Heart left ventricle (tissue), 16 donors: ENCODE measurements around the gene DAP. TPM values are rescaled to one million over a fixed set of nuclear protein-coding genes. Genes with fewer than 3 reads are reported as not detected.

ENCODE experiments used
- ATAC-seq, 4 donors: fragments of 200-7000 bp; cut with Tn5 transposase; one replicate each; pipeline ENCODE4 v1.9.1; 2020 to 2022; ENCODE audit warnings: moderate library complexity in 4 of 4, mild to moderate bottlenecking in 3 of 4, moderate number of reproducible peaks in 1 of 4
- DNase-seq, 5 donors: peaks; one replicate each; pipeline ENCODE4 v3.0.0-alpha.2; 2020
- H3K27ac ChIP-seq, 12 donors: fragments of 200-600 bp; sonication (generic) in 4 of 12; one replicate each; pipeline versions ENCODE4 v1.5.0 to v1.8.0; 2016 to 2022; ENCODE audit warnings: mild to moderate bottlenecking in 2 of 12
- H3K27me3 ChIP-seq, 9 donors: fragments of 200-600 bp; sonication (generic) in 2 of 9; one replicate each; pipeline versions ENCODE4 v1.5.1 to v1.8.0; 2016 to 2022; ENCODE audit warnings: mild to moderate bottlenecking in 3 of 9
- H3K36me3 ChIP-seq, 9 donors: fragments of 200-600 bp; sonication (generic) in 2 of 9; one replicate each; pipeline versions ENCODE4 v1.5.0 to v1.8.0; 2018 to 2022; ENCODE audit warnings: mild to moderate bottlenecking in 2 of 9
- H3K4me1 ChIP-seq, 12 donors: fragments of 200-600 bp; sonication (generic) in 4 of 12; one replicate each; pipeline versions ENCODE4 v1.5.0 to v1.8.0; 2016 to 2022; ENCODE audit warnings: mild to moderate bottlenecking in 3 of 12
- H3K4me3 ChIP-seq, 12 donors: fragments of 200-600 bp; sonication (generic) in 4 of 12; one replicate each; pipeline versions ENCODE4 v1.5.0 to v1.8.0; 2017 to 2022; ENCODE audit warnings: mild to moderate bottlenecking in 9 of 12, moderate library complexity in 4 of 12
- H3K9me3 ChIP-seq, 12 donors: fragments of 200-600 bp; sonication (generic) in 4 of 12; one replicate each; pipeline versions ENCODE4 v1.5.0 to v1.8.0; 2016 to 2022; ENCODE audit warnings: mild to moderate bottlenecking in 1 of 12
- CTCF ChIP-seq, 12 donors: fragments of 200-600 bp; sonication (generic) in 4 of 12; IDR thresholded peaks; one replicate each; pipeline versions ENCODE4 v1.5.0 to v1.8.0; 2018 to 2022; ENCODE audit warnings: antibody characterized with exemption in 12 of 12, mild to moderate bottlenecking in 5 of 12
- POLR2A ChIP-seq, 2 donors: fragments of 450-650 bp; IDR thresholded peaks; one replicate each; pipeline ENCODE4 v1.6.1; 2017; ENCODE audit warnings: antibody characterized with exemption in 2 of 2, mild to moderate bottlenecking in 2 of 2, moderate library complexity in 2 of 2
- WGBS, 4 donors: extraction: QIAGEN DNeasy Blood & Tissue Kit in 2 of 4; methylation state at CpG; one replicate each; pipeline versions ENCODE4 v1.1.5 to v1.1.7; 2013 to 2018; 5-methylcytosine and 5-hydroxymethylcytosine counted together
- intact Hi-C, 10 donors: fragments of 100-400 bp; cut with DNase I; formaldehyde crosslinking; loops; one replicate each; pipeline versions ENCODE4 v1.11.1 to v1.14.2; 2022
- polyA plus RNA-seq, 2 donors: library from polyadenylated mRNA; stranded (reverse); fragments of 200-250 nt; gene quantifications; one replicate each; pipeline ENCODE4 v1.2.3, GENCODE V29; 2013
- total RNA-seq, 9 donors: library from RNA; depleted of rRNA in 2 of 9; stranded (reverse); fragments of >200 nt in 2 of 9; fragmentation: NEBNext Ultra II Directional in 3 of 9; extraction: Animal tissue kit (Norgen Biotek cat#: 25700) in 3 of 9; gene quantifications; one replicate each; pipeline versions ENCODE4 v1.1.0 to v1.2.4, GENCODE V29; 2016 to 2023
- donor health status: ischemic (EF 13 %, LVEDD 7.1; RV severe dilation, severe dysfunction).
- donor health status: healthy with polysubstance abuse.
- donor health status: DM: no; HTN: yes; CAD: no.
- donor health status: DM: no; HTN: no; CAD: no.
- donor health status: ischemic (EF 25% LVEDD 6.9; RV normal size, moderate dysfunction).
- donor health status: ischemic (EF 25% LVEDD 5.7; RV mildly dilated, moderate dysfunction).
- donor health status: healthy.
- donor health status: DM: yes; HTN: yes; CAD: no.
- donor health status: ischemic (EF 35%, LVEDD 5.7; RV mildly dilated, moderate dysfunction).
- donor health status: nonischemic (EF 11% LVEDD 7.7; RV severe dilation, severe dysfunction).
- donor health status: DM: yes; HTN: yes; CAD: no.
- donor health status: PGD.
- donor health status: ischemic (EF 29% LVEDD 5.4; RV normal size, mild dysfunction).
- donor health status: nonischemic (EF 23%, LVEDD 6.1; RV moderate dilation, normal function).

Gene DAP
- total and polyA plus RNA-seq, 11 donors = 13.8 to 61.6 (median 28.5) TPM

- Histone ChIP-seq H3K4me1 (peaks cover 0 to 3% (median 0%) of the 10 kb centered on the region in 12 donors), H3K27me3 (peaks cover 0 to 7% (median 0%) of the 10 kb centered on the region in 9 donors), H3K4me3 (no peak overlapping the region), H3K36me3 (peaks cover 0 to 41% (median 35%) of the 10 kb centered on the region in 9 donors), H3K9me3 (peaks cover 0 to 7% (median 0%) of the 10 kb centered on the region in 12 donors), H3K27ac (no peak overlapping the region)
- intact Hi-C loops = no loop called here
- no peak for DNase-seq
- 98 to 99% (median 98%) methylated on average over 1 of the region's 1 CpG for WGBS, 4 donors
- TF ChIP-seq POLR2A (IDR thresholded peaks at IDR 0.05) = no peak
- no peak for TF ChIP-seq CTCF (IDR thresholded peaks at IDR 0.05)
- no peak for ATAC-seq
Observed at GRCh38 chr5:10676946-10677345, 84.1 kb downstream of the DAP start.

- H3K36me3 ChIP-seq = peaks cover 0 to 37% (median 34%) of the 10 kb centered on the region in 9 donors
- no peak for ATAC-seq
- no peak for TF ChIP-seq CTCF (IDR thresholded peaks at IDR 0.05)
- no peak for TF ChIP-seq POLR2A (IDR thresholded peaks at IDR 0.05)
- DNase-seq = no peak
- WGBS, 4 donors = 61 to 66% (median 65%) methylated on average over 4 of the region's 4 CpGs
- H3K4me1 ChIP-seq = peaks cover 0 to 3% (median 0%) of the 10 kb centered on the region in 12 donors
- peaks cover 0 to 7% (median 0%) of the 10 kb centered on the region in 9 donors for H3K27me3 ChIP-seq
- H3K27ac ChIP-seq = no peak overlapping the region
- H3K9me3 ChIP-seq = peaks cover 0 to 7% (median 0%) of the 10 kb centered on the region in 12 donors
- intact Hi-C loops = no loop called here
- no peak overlapping the region for H3K4me3 ChIP-seq
Observed at GRCh38 chr5:10676224-10676623, 84.8 kb downstream of the DAP start.

- 80 to 88% (median 86%) methylated on average over 12 to 14 of the region's 14 CpGs for WGBS, 4 donors
- intact Hi-C loops = no loop called here
Observed at GRCh38 chr5:10675177-10675700, 85.8 kb downstream of the DAP start.

GRCh38 chr5:10674582-10674981 is 86.5 kb downstream of the DAP start:
- TF ChIP-seq CTCF (IDR thresholded peaks at IDR 0.05) (no peak), POLR2A (IDR thresholded peaks at IDR 0.05) (no peak)
- intact Hi-C loops = no loop called here
- H3K27ac ChIP-seq = no peak overlapping the region
- no peak overlapping the region for H3K4me3 ChIP-seq
- H3K4me1 ChIP-seq = peaks cover 0 to 6% (median 0%) of the 10 kb centered on the region in 12 donors
- H3K27me3 ChIP-seq = peaks cover 0 to 7% (median 0%) of the 10 kb centered on the region in 9 donors
- peak in 1 of 4 donors; percentile 15 for ATAC-seq
- H3K9me3 ChIP-seq = peaks cover 0 to 7% (median 0%) of the 10 kb centered on the region in 12 donors
- DNase-seq = no peak
- WGBS, 4 donors = 62 to 69% (median 63%) methylated on average over 6 of the region's 6 CpGs
- peaks cover 0 to 22% (median 18%) of the 10 kb centered on the region in 9 donors for H3K36me3 ChIP-seq

More at GRCh38 chr5:10675177-10675700, 85.8 kb downstream of the DAP start:
- H3K27me3 ChIP-seq = peaks cover 0 to 7% (median 0%) of the 10 kb centered on the region in 9 donors
- no peak overlapping the region for H3K27ac ChIP-seq
- ATAC-seq (no peak), DNase-seq (no peak)
- no peak for TF ChIP-seq CTCF (IDR thresholded peaks at IDR 0.05)
- no peak for TF ChIP-seq POLR2A (IDR thresholded peaks at IDR 0.05)
- peaks cover 0 to 29% (median 24%) of the 10 kb centered on the region in 9 donors for H3K36me3 ChIP-seq
- peaks cover 0 to 7% (median 0%) of the 10 kb centered on the region in 12 donors for H3K9me3 ChIP-seq
- H3K4me1 ChIP-seq = peaks cover 0 to 6% (median 0%) of the 10 kb centered on the region in 12 donors
- no peak overlapping the region for H3K4me3 ChIP-seq
